Sigmoid colon (tissue), 7 donors: ENCODE results near the gene CFAP161. TPM values are rescaled to one million over a fixed set of nuclear protein-coding genes. Genes with fewer than 3 reads are reported as not detected.

ENCODE experiments used
- DNase-seq: peaks from one replicate; pipeline ENCODE4 v3.0.0-alpha.2; 2019
- H3K27ac ChIP-seq, 4 donors: fragments of 200-600 bp; sonication (generic); one replicate each; pipeline ENCODE4 v1.5.1; 2016 to 2019; ENCODE audit warnings: mild to moderate bottlenecking in 1 of 4
- H3K27me3 ChIP-seq, 3 donors: fragments of 200-600 bp; sonication (generic); one replicate each; pipeline ENCODE4 v1.5.1; 2019; ENCODE audit warnings: mild to moderate bottlenecking in 1 of 3
- H3K36me3 ChIP-seq, 4 donors: fragments of 200-600 bp; sonication (generic); one replicate each; pipeline ENCODE4 v1.5.1; 2016 to 2019
- H3K4me1 ChIP-seq, 4 donors: fragments of 200-600 bp; sonication (generic); one replicate each; pipeline ENCODE4 v1.5.1; 2017 to 2019
- H3K4me3 ChIP-seq, 4 donors: fragments of 200-600 bp; sonication (generic); one replicate each; pipeline ENCODE4 v1.5.1; 2017 to 2019; ENCODE audit warnings: mild to moderate bottlenecking in 2 of 4, moderate library complexity in 1 of 4
- H3K9me3 ChIP-seq, 4 donors: fragments of 200-600 bp in 3 of 4; sonication (generic) in 3 of 4; one replicate each; pipeline versions ENCODE4 v1.5.1 to v1.6.1; 2013 to 2019
- EP300 ChIP-seq, 4 donors: sonication (generic); formaldehyde crosslinking; IDR thresholded peaks; one replicate each; pipeline ENCODE4 v1.6.1; 2017; ENCODE audit warnings: antibody characterized with exemption in 4 of 4
- POLR2A ChIP-seq, 2 donors: fragments of 450-650 bp; IDR thresholded peaks; one replicate each; pipeline ENCODE4 v1.6.1; 2016; ENCODE audit warnings: antibody characterized with exemption in 2 of 2, mild to moderate bottlenecking in 2 of 2, moderate library complexity in 2 of 2
- POLR2AphosphoS5 ChIP-seq, 4 donors: sonication (generic); formaldehyde crosslinking; IDR thresholded peaks; one replicate each; pipeline ENCODE4 v1.6.1; 2017; ENCODE audit warnings: antibody characterized with exemption in 4 of 4
- WGBS, 2 donors: extraction: QIAGEN DNeasy Blood & Tissue Kit; methylation state at CpG; one replicate each; pipeline ENCODE4 v1.1.7; 2013; 5-methylcytosine and 5-hydroxymethylcytosine counted together
- intact Hi-C: fragments of 100-400 bp; cut with DNase I; formaldehyde crosslinking; loops from one replicate; pipeline ENCODE4 v1.15.1; 2023
- polyA plus RNA-seq, 3 donors: library from polyadenylated mRNA; stranded (reverse); fragments of 200-250 nt; gene quantifications; one replicate each; pipeline ENCODE4 v1.2.3, GENCODE V29; 2013
- total RNA-seq, 4 donors: library from RNA; depleted of rRNA; stranded (reverse); fragments of >200 nt; gene quantifications; one replicate each; pipeline ENCODE4 v1.1.0, GENCODE V29; 2016
- TF ChIP-seq, protein P1 (sequence below), 4 experiments: fragments of 450-650 bp in 3 of 4; fragments of 200-600 bp in 1 of 4; IDR thresholded peaks; one replicate each; pipeline ENCODE4 v1.5.1; 2016 to 2019; ENCODE audit warnings: antibody characterized with exemption in 4 of 4, mild to moderate bottlenecking in 3 of 4, moderate library complexity in 2 of 4
- donor health status: healthy with polysubstance abuse.
- donor health status: Bipolar disorder and iron deficiency.
- donor health status: healthy.

The CFAP161 gene
- total and polyA plus RNA-seq, 7 donors = 2.1 TPM; not detected in 6

DNA sequence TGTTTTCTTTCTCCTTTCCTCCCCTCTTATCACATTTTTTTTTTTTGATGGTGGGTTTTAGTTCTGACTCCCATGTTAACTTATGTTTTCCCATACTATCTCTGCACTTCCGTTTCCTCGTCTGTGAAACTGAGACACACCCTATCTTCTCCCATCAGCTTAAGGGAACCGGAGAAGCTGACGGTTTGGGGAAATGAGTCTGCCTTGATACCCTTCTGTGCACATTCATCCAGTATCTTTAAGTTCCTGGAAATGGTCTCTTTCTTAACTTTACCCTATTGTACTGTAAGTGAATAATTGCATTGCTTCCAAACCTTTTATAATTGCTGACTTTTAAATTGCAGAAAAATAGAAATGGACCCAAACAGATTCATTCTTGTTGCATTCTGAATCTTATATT is 26.2 kb upstream of the CFAP161 start:
- Histone ChIP-seq H3K36me3 (no peaks in the 10 kb centered on the region), H3K27me3 (no peaks in the 10 kb centered on the region), H3K27ac (no peak overlapping the region), H3K9me3 (no peaks in the 10 kb centered on the region), H3K4me3 (no peak overlapping the region), H3K4me1 (peaks cover 0 to 4% (median 0%) of the 10 kb centered on the region in 4 donors)
- intact Hi-C loops = loop anchor here (5.0 kb wide), 1 partner anchor 131 kb away; no protein-coding TSS in a partner anchor
- TF ChIP-seq, protein P1, sequence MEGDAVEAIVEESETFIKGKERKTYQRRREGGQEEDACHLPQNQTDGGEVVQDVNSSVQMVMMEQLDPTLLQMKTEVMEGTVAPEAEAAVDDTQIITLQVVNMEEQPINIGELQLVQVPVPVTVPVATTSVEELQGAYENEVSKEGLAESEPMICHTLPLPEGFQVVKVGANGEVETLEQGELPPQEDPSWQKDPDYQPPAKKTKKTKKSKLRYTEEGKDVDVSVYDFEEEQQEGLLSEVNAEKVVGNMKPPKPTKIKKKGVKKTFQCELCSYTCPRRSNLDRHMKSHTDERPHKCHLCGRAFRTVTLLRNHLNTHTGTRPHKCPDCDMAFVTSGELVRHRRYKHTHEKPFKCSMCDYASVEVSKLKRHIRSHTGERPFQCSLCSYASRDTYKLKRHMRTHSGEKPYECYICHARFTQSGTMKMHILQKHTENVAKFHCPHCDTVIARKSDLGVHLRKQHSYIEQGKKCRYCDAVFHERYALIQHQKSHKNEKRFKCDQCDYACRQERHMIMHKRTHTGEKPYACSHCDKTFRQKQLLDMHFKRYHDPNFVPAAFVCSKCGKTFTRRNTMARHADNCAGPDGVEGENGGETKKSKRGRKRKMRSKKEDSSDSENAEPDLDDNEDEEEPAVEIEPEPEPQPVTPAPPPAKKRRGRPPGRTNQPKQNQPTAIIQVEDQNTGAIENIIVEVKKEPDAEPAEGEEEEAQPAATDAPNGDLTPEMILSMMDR (IDR thresholded peaks at IDR 0.05) = no peak
- TF ChIP-seq POLR2A (IDR thresholded peaks at IDR 0.05) = no peak
- TF ChIP-seq EP300 (IDR thresholded peaks at IDR 0.05) = no peak
- TF ChIP-seq POLR2AphosphoS5 (IDR thresholded peaks at IDR 0.05) = no peak
- 11 to 65% methylated on average over 4 of the region's 4 CpGs for WGBS, 2 donors
- no peak for DNase-seq

DNA sequence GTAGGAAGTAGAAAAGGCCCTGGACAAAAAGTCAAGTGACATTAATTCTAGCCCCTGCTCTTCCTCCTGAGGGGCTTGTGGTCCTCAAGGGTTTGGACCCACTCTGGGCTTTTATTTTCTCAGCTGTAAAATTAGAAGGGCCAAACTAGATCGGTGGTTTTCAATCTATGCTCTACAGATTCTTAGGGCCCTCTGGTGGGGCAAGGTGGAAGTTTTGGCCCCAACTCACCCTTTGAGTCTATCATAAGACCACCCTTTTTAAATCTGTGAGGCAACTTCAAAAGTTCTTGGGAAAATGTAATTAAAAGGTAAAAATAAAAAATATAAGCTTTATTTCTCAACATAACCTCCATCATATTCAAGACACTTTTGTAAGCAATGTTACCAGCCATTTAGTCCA is 25.6 kb upstream of the CFAP161 start:
- TF ChIP-seq POLR2AphosphoS5 (IDR thresholded peaks at IDR 0.05) = no peak
- TF ChIP-seq POLR2A (IDR thresholded peaks at IDR 0.05) = no peak
- no peak for TF ChIP-seq EP300 (IDR thresholded peaks at IDR 0.05)
- TF ChIP-seq, protein P1 (IDR thresholded peaks at IDR 0.05) = peak in 1 of 4 experiments; percentile 33
- H3K4me3 ChIP-seq = no peak overlapping the region
- H3K27ac ChIP-seq = no peak overlapping the region
- intact Hi-C loops = loop anchor here (5.0 kb wide), 1 partner anchor 131 kb away; no protein-coding TSS in a partner anchor
- H3K9me3 ChIP-seq = no peaks in the 10 kb centered on the region
- H3K27me3 ChIP-seq = no peaks in the 10 kb centered on the region
- WGBS, 2 donors = 3 to 12% methylated on average over 1 of the region's 1 CpG
- no peaks in the 10 kb centered on the region for H3K36me3 ChIP-seq
- H3K4me1 ChIP-seq = peaks cover 0 to 4% (median 0%) of the 10 kb centered on the region in 4 donors
- DNase-seq = no peak

DNA sequence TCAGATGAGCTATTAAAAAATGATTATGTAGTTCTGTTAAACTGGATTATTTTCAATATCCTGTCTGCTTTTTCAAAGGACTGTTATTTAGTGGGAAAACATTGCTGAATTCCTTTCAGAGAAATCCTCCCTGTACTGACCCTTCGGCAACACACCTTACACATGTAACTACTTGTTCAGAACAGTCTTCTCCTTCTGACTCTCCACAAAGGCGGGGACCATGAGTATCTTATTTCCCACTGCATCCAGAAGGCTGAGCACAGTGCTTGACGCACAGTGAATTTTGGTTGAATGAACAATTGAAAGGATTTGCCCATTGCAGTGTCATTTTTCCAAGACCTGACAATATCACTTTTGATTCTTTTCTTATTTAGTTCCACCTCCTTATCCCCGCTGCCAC is 23.1 kb upstream of the CFAP161 start:
- H3K9me3 ChIP-seq = no peaks in the 10 kb centered on the region
- no peaks in the 10 kb centered on the region for H3K36me3 ChIP-seq
- intact Hi-C loops = loop anchor here (10.0 kb wide), 1 partner anchor 294 kb away; no protein-coding TSS in a partner anchor
- no peak for DNase-seq
- no peak overlapping the region for H3K27ac ChIP-seq
- H3K27me3 ChIP-seq = no peaks in the 10 kb centered on the region
- WGBS, 2 donors = 61 to 66% methylated on average over 4 of the region's 4 CpGs
- H3K4me3 ChIP-seq = no peak overlapping the region
- peaks cover 0 to 4% (median 0%) of the 10 kb centered on the region in 4 donors for H3K4me1 ChIP-seq
- TF ChIP-seq EP300 (IDR thresholded peaks at IDR 0.05) (no peak), POLR2A (IDR thresholded peaks at IDR 0.05) (no peak)

DNA sequence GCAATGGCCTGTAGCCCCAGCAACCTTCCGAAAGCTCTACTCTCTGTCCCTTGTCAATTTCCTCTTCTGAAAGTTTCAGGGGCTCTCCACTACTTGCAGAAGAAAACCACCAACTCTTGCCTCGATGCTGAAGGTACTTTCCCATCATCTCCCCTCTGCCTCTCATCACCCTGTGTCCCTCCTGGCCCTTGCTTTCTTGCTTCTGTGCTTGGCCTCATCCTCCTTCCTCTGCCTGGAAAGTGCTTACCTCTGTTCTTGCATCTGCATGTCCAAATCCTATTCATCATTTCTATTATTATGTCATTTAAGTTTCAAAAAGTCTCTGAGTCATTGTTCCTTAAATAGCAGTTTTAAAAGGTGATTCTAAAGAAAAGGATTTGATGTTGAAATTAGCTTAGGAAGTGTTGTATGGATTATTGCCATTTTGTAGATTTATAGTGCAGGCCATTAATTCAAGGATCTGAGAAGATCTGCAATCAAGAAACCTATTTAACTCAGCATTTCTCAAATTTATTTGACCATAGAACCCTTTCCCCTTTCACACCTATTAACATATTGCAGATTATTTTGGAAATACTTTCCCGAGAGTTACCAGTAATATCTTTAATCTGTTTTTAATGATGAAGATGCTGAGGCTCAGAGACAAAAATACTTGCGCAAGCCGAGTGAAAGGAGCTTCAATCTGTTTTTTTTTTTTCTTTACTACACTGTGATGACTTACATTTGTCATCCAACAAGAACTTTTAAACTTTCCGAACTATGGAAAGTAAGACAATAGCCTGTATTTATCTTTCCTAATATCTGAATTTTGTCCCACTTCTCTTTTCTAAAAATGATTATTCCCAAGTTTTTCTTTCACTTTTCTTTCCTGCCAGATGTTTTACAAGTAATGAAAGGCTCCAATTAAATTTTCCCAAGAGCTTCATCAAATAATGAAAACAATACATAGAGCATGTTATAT is 22.3 kb upstream of the CFAP161 start:
- intact Hi-C loops = loop anchor here (10.0 kb wide), 1 partner anchor 293 kb away; no protein-coding TSS in a partner anchor
- TF ChIP-seq, protein P1 (IDR thresholded peaks at IDR 0.05) = no peak
- TF ChIP-seq POLR2AphosphoS5 (IDR thresholded peaks at IDR 0.05) = no peak
- TF ChIP-seq POLR2A (IDR thresholded peaks at IDR 0.05) = no peak
- no peak for TF ChIP-seq EP300 (IDR thresholded peaks at IDR 0.05)
- Histone ChIP-seq H3K4me3 (no peak overlapping the region), H3K27me3 (no peaks in the 10 kb centered on the region), H3K4me1 (peaks cover 0 to 1% (median 0%) of the 10 kb centered on the region in 4 donors), H3K27ac (no peak overlapping the region), H3K36me3 (no peaks in the 10 kb centered on the region), H3K9me3 (no peaks in the 10 kb centered on the region)
- 68 to 76% methylated on average over 6 of the region's 6 CpGs for WGBS, 2 donors
- no peak for DNase-seq

DNA sequence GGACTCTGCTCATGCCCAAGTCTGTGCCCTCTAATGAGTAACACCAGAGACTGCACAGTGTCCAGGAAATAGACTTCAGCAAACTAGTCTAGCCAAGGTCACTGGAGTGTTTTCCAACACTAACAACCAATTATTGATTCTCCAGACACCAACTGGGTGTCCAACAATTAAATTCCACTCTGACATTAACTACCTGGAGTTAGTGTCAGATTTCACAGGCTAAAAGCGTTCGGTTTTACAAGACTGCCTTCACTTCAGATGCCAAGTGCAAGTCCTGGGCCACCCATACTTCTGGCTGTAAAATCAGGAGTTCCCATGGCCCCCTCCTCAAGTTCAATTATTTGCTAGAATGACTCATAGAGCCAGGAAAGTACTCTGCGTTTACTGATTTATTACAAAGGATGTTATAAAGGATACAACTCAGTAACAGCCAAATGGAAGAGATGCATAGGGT is 20.8 kb upstream of the CFAP161 start:
- H3K9me3 ChIP-seq = no peaks in the 10 kb centered on the region
- no peaks in the 10 kb centered on the region for H3K4me1 ChIP-seq
- H3K27me3 ChIP-seq = peaks cover 0 to 5% (median 0%) of the 10 kb centered on the region in 3 donors
- WGBS, 2 donors = 14 to 53% methylated on average over 3 of the region's 3 CpGs
- TF ChIP-seq POLR2A (IDR thresholded peaks at IDR 0.05) = no peak
- TF ChIP-seq, protein P1 (IDR thresholded peaks at IDR 0.05) = no peak
- TF ChIP-seq EP300 (IDR thresholded peaks at IDR 0.05) = no peak
- no peak for TF ChIP-seq POLR2AphosphoS5 (IDR thresholded peaks at IDR 0.05)
- no peak for DNase-seq
- intact Hi-C loops = loop anchor here (10.0 kb wide), 1 partner anchor 292 kb away; no protein-coding TSS in a partner anchor
- H3K4me3 ChIP-seq = no peak overlapping the region
- no peak overlapping the region for H3K27ac ChIP-seq
- no peaks in the 10 kb centered on the region for H3K36me3 ChIP-seq
